Activated CD8-positive, alpha-beta memory T cell treated with anti-CD3 and anti-CD28 coated beads for 1 hour (primary cell): ENCODE measurements around the gene PTPN4.

Source experiments
- DNase-seq, 2 donors: peaks; one replicate each; pipeline ENCODE4 v3.0.0-alpha.2; 2020; ENCODE audit warnings: low read depth in 1 of 2; ENCODE audit errors: extremely low read depth in 1 of 2

PTPN4 gene

GRCh38 chr2:119759451-119760236 lies at the start of gene PTPN4:
Gene PTPN4, plus strand, starts transcription at chr2:119759922. Its CDS starts 49,932 bp downstream, at chr2:119809854.
- peak; percentile 90 for DNase-seq

- DNase-seq = no peak
These were observed 49.4 kb upstream of the PTPN4 start for GRCh38 chr2:119710281-119710680.

- DNase-seq = no peak
These were observed 48.4 kb upstream of the PTPN4 start for GRCh38 chr2:119711352-119711751.

GRCh38 chr2:119712571-119712970 lies 47.2 kb upstream of the PTPN4 start:
- DNase-seq = no peak

- DNase-seq = no peak
These were observed 45.8 kb upstream of the PTPN4 start for GRCh38 chr2:119713819-119714490.

- DNase-seq = no peak
These were observed 44.1 kb upstream of the PTPN4 start for GRCh38 chr2:119715409-119716283.

GRCh38 chr2:119716284-119716672 lies 43.4 kb upstream of the PTPN4 start:
- DNase-seq = no peak

GRCh38 chr2:119718501-119719260 lies 41.0 kb upstream of the PTPN4 start:
- DNase-seq = no peak

- DNase-seq = no peak
These were observed 40.5 kb upstream of the PTPN4 start for GRCh38 chr2:119719261-119719627.

GRCh38 chr2:119721043-119721442 lies 38.7 kb upstream of the PTPN4 start:
- no peak for DNase-seq

- DNase-seq = no peak
These were observed 38.3 kb upstream of the PTPN4 start for GRCh38 chr2:119721462-119721861.

- DNase-seq = no peak
These were observed 37.8 kb upstream of the PTPN4 start for GRCh38 chr2:119721904-119722303.

GRCh38 chr2:119723186-119723585 lies 36.5 kb upstream of the PTPN4 start:
- DNase-seq = no peak

- DNase-seq = no peak
These were observed 35.8 kb upstream of the PTPN4 start for GRCh38 chr2:119723784-119724467.

- no peak for DNase-seq
These were observed 34.9 kb upstream of the PTPN4 start for GRCh38 chr2:119724656-119725485.

GRCh38 chr2:119727493-119727892 lies 32.2 kb upstream of the PTPN4 start:
- no peak for DNase-seq

GRCh38 chr2:119728421-119728820 lies 31.3 kb upstream of the PTPN4 start:
- DNase-seq = no peak

GRCh38 chr2:119730671-119731177 lies 29.0 kb upstream of the PTPN4 start:
- DNase-seq = no peak

GRCh38 chr2:119731983-119732382 lies 27.7 kb upstream of the PTPN4 start:
- no peak for DNase-seq
